ENCODE measurements around the gene PRKAR1B.
"Not testable (repeated sequence)": the region's sequence is repeated elsewhere in the genome, so short reads cannot be mapped to it uniquely, and the experiment has no call there.

DNA sequence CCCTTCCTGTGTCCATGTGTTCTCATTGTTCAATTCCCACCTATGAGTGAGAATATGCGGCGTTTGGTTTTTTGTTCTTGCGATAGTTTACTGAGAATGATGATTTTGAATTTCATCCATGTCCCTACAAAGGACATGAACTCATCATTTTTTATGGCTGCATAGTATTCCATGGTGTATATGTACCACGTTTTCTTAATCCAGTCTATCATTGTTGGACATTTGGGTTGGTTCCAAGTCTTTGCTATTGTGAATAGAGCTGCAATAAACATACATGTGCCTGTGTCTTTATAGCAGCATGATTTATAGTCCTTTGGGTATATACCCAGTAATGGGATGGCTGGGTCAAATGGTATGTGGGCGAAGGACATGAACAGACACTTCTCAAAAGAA, 17.0 kb upstream of the PRKAR1B start:
- TF ChIP-seq, protein P1, sequence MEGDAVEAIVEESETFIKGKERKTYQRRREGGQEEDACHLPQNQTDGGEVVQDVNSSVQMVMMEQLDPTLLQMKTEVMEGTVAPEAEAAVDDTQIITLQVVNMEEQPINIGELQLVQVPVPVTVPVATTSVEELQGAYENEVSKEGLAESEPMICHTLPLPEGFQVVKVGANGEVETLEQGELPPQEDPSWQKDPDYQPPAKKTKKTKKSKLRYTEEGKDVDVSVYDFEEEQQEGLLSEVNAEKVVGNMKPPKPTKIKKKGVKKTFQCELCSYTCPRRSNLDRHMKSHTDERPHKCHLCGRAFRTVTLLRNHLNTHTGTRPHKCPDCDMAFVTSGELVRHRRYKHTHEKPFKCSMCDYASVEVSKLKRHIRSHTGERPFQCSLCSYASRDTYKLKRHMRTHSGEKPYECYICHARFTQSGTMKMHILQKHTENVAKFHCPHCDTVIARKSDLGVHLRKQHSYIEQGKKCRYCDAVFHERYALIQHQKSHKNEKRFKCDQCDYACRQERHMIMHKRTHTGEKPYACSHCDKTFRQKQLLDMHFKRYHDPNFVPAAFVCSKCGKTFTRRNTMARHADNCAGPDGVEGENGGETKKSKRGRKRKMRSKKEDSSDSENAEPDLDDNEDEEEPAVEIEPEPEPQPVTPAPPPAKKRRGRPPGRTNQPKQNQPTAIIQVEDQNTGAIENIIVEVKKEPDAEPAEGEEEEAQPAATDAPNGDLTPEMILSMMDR (IDR thresholded peaks at IDR 0.05 in 4 of 5, conservative IDR thresholded peaks at IDR 0.05 in 1 of 5), result not testable (repeated sequence)
- not testable (repeated sequence) for TF ChIP-seq POLR2A (IDR thresholded peaks at IDR 0.05)

Measured in gastrocnemius medialis (tissue), 4 donors.